Measurements from ENCODE around the gene STC2.

STC2 gene

GRCh38 chr5:173321886-173322285 lies 6.3 kb downstream of the STC2 start:
- Histone ChIP-seq H3K36me3 (ENCODE audit: control insufficient read depth, insufficient read depth, low read length) (peaks cover 12% of the 10 kb centered on the region), H2BK15ac (replicated peaks; ENCODE audit: low read depth) (no peak overlapping the region), H3K4me2 (ENCODE audit: low read length) (no peak overlapping the region), H3K27me3 (ENCODE audit: insufficient read depth, low read length, poor library complexity) (no peaks in the 10 kb centered on the region), H3K4me1 (ENCODE audit: control insufficient read depth, low read depth, low read length) (no peaks in the 10 kb centered on the region), H4K8ac (ENCODE audit: low read depth, low read length) (no peak overlapping the region), H3K4ac (ENCODE audit: low read depth, low read length) (no peak overlapping the region), H3K18ac (ENCODE audit: low read length) (no peak overlapping the region), H2AK5ac (ENCODE audit: low read length) (no peak overlapping the region), H3K79me1 (ENCODE audit: low read length) (peaks cover 6% of the 10 kb centered on the region), H3K23ac (ENCODE audit: low read length) (no peak overlapping the region), H3K27ac (ENCODE audit: low read depth, low read length) (no peak overlapping the region), H4K5ac (ENCODE audit: low read length) (no peak overlapping the region), H3K9ac (ENCODE audit: low read length) (no peak overlapping the region), H2BK5ac (ENCODE audit: low read length) (no peak overlapping the region), H2BK120ac (ENCODE audit: low read depth, low read length) (no peak overlapping the region), H3K56ac (ENCODE audit: low read length) (no peak overlapping the region), H3K79me2 (ENCODE audit: control insufficient read depth, insufficient read depth, low read length) (peaks cover 19% of the 10 kb centered on the region), H3K4me3 (ENCODE audit: low read length) (no peak overlapping the region)
- no CpG with 5 or more reads among the region's 5 CpGs for WGBS (ENCODE audit: extremely low coverage, insufficient coverage, low lambda C conversion rate)
- DNase-seq, result no peak

- Histone ChIP-seq H2BK120ac (ENCODE audit: low read depth, low read length) (no peak overlapping the region), H4K8ac (ENCODE audit: low read depth, low read length) (no peak overlapping the region), H3K56ac (ENCODE audit: low read length) (no peak overlapping the region), H3K23ac (ENCODE audit: low read length) (no peak overlapping the region), H3K18ac (ENCODE audit: low read length) (no peak overlapping the region), H3K27ac (ENCODE audit: low read depth, low read length) (no peak overlapping the region), H3K4me3 (ENCODE audit: low read length) (no peak overlapping the region), H2BK5ac (ENCODE audit: low read length) (no peak overlapping the region), H3K4me2 (ENCODE audit: low read length) (no peak overlapping the region), H3K9ac (ENCODE audit: low read length) (no peak overlapping the region), H3K79me1 (ENCODE audit: low read length) (peaks cover 4% of the 10 kb centered on the region), H3K27me3 (ENCODE audit: insufficient read depth, low read length, poor library complexity) (no peaks in the 10 kb centered on the region), H3K4ac (ENCODE audit: low read depth, low read length) (no peak overlapping the region), H3K4me1 (ENCODE audit: control insufficient read depth, low read depth, low read length) (no peaks in the 10 kb centered on the region), H3K79me2 (ENCODE audit: control insufficient read depth, insufficient read depth, low read length) (peaks cover 7% of the 10 kb centered on the region), H2BK15ac (replicated peaks; ENCODE audit: low read depth) (no peak overlapping the region), H2AK5ac (ENCODE audit: low read length) (no peak overlapping the region), H4K5ac (ENCODE audit: low read length) (no peak overlapping the region), H3K36me3 (ENCODE audit: control insufficient read depth, insufficient read depth, low read length) (peaks cover 12% of the 10 kb centered on the region)
- no peak for DNase-seq
- WGBS (ENCODE audit: extremely low coverage, insufficient coverage, low lambda C conversion rate), result no CpG with 5 or more reads among the region's 10 CpGs
These were observed 8.0 kb downstream of the STC2 start for GRCh38 chr5:173320259-173320658.

- no peak overlapping the region for H4K5ac ChIP-seq (ENCODE audit: low read length)
- DNase-seq, result no peak
- no peaks in the 10 kb centered on the region for H3K4me1 ChIP-seq (ENCODE audit: control insufficient read depth, low read depth, low read length)
- peaks cover 12% of the 10 kb centered on the region for H3K36me3 ChIP-seq (ENCODE audit: control insufficient read depth, insufficient read depth, low read length)
- H3K9ac ChIP-seq (ENCODE audit: low read length), result no peak overlapping the region
- H3K23ac ChIP-seq (ENCODE audit: low read length), result no peak overlapping the region
- H3K79me1 ChIP-seq (ENCODE audit: low read length), result peaks cover 4% of the 10 kb centered on the region
- H2BK5ac ChIP-seq (ENCODE audit: low read length), result no peak overlapping the region
- no peak overlapping the region for H3K56ac ChIP-seq (ENCODE audit: low read length)
- no peak overlapping the region for H2BK120ac ChIP-seq (ENCODE audit: low read depth, low read length)
- H3K27me3 ChIP-seq (ENCODE audit: insufficient read depth, low read length, poor library complexity), result no peaks in the 10 kb centered on the region
- no peak overlapping the region for H4K8ac ChIP-seq (ENCODE audit: low read depth, low read length)
- no peak overlapping the region for H2AK5ac ChIP-seq (ENCODE audit: low read length)
- H3K4ac ChIP-seq (ENCODE audit: low read depth, low read length), result no peak overlapping the region
- H3K27ac ChIP-seq (ENCODE audit: low read depth, low read length), result no peak overlapping the region
- no CpG with 5 or more reads among the region's 5 CpGs for WGBS (ENCODE audit: extremely low coverage, insufficient coverage, low lambda C conversion rate)
- peaks cover 2% of the 10 kb centered on the region for H3K79me2 ChIP-seq (ENCODE audit: control insufficient read depth, insufficient read depth, low read length)
- no peak overlapping the region for H3K4me2 ChIP-seq (ENCODE audit: low read length)
- no peak overlapping the region for H2BK15ac ChIP-seq (replicated peaks; ENCODE audit: low read depth)
- H3K18ac ChIP-seq (ENCODE audit: low read length), result no peak overlapping the region
- no peak overlapping the region for H3K4me3 ChIP-seq (ENCODE audit: low read length)
These were observed 8.6 kb downstream of the STC2 start for GRCh38 chr5:173319646-173320045.

- Histone ChIP-seq H3K18ac (ENCODE audit: low read length) (no peak overlapping the region), H3K9ac (ENCODE audit: low read length) (no peak overlapping the region), H3K56ac (ENCODE audit: low read length) (no peak overlapping the region), H2AK5ac (ENCODE audit: low read length) (no peak overlapping the region), H3K79me1 (ENCODE audit: low read length) (no peaks in the 10 kb centered on the region), H3K27ac (ENCODE audit: low read depth, low read length) (no peak overlapping the region), H2BK15ac (replicated peaks; ENCODE audit: low read depth) (no peak overlapping the region), H3K4me2 (ENCODE audit: low read length) (no peak overlapping the region), H4K8ac (ENCODE audit: low read depth, low read length) (no peak overlapping the region), H2BK120ac (ENCODE audit: low read depth, low read length) (no peak overlapping the region), H3K36me3 (ENCODE audit: control insufficient read depth, insufficient read depth, low read length) (peaks cover 12% of the 10 kb centered on the region), H3K4ac (ENCODE audit: low read depth, low read length) (no peak overlapping the region), H3K23ac (ENCODE audit: low read length) (no peak overlapping the region), H2BK5ac (ENCODE audit: low read length) (no peak overlapping the region), H4K5ac (ENCODE audit: low read length) (no peak overlapping the region), H3K4me1 (ENCODE audit: control insufficient read depth, low read depth, low read length) (no peaks in the 10 kb centered on the region), H3K27me3 (ENCODE audit: insufficient read depth, low read length, poor library complexity) (no peaks in the 10 kb centered on the region), H3K4me3 (ENCODE audit: low read length) (no peak overlapping the region), H3K79me2 (ENCODE audit: control insufficient read depth, insufficient read depth, low read length) (no peaks in the 10 kb centered on the region)
- DNase-seq, result no peak
- no CpG with 5 or more reads among the region's 7 CpGs for WGBS (ENCODE audit: extremely low coverage, insufficient coverage, low lambda C conversion rate)
These were observed 9.2 kb downstream of the STC2 start for GRCh38 chr5:173318881-173319620.

GRCh38 chr5:173318330-173318729 lies 9.9 kb downstream of the STC2 start:
- no peak overlapping the region for H2BK15ac ChIP-seq (replicated peaks; ENCODE audit: low read depth)
- no peaks in the 10 kb centered on the region for H3K79me2 ChIP-seq (ENCODE audit: control insufficient read depth, insufficient read depth, low read length)
- H3K4me2 ChIP-seq (ENCODE audit: low read length), result no peak overlapping the region
- H3K9ac ChIP-seq (ENCODE audit: low read length), result no peak overlapping the region
- no peaks in the 10 kb centered on the region for H3K27me3 ChIP-seq (ENCODE audit: insufficient read depth, low read length, poor library complexity)
- no peak overlapping the region for H3K56ac ChIP-seq (ENCODE audit: low read length)
- no peak overlapping the region for H2BK5ac ChIP-seq (ENCODE audit: low read length)
- no peak overlapping the region for H3K23ac ChIP-seq (ENCODE audit: low read length)
- DNase-seq, result no peak
- H2AK5ac ChIP-seq (ENCODE audit: low read length), result no peak overlapping the region
- no peak overlapping the region for H4K5ac ChIP-seq (ENCODE audit: low read length)
- no CpG with 5 or more reads among the region's 2 CpGs for WGBS (ENCODE audit: extremely low coverage, insufficient coverage, low lambda C conversion rate)
- H2BK120ac ChIP-seq (ENCODE audit: low read depth, low read length), result no peak overlapping the region
- no peaks in the 10 kb centered on the region for H3K79me1 ChIP-seq (ENCODE audit: low read length)
- no peak overlapping the region for H3K27ac ChIP-seq (ENCODE audit: low read depth, low read length)
- H3K4me3 ChIP-seq (ENCODE audit: low read length), result no peak overlapping the region
- H3K18ac ChIP-seq (ENCODE audit: low read length), result no peak overlapping the region
- no peaks in the 10 kb centered on the region for H3K4me1 ChIP-seq (ENCODE audit: control insufficient read depth, low read depth, low read length)
- H3K36me3 ChIP-seq (ENCODE audit: control insufficient read depth, insufficient read depth, low read length), result peaks cover 10% of the 10 kb centered on the region
- no peak overlapping the region for H3K4ac ChIP-seq (ENCODE audit: low read depth, low read length)
- H4K8ac ChIP-seq (ENCODE audit: low read depth, low read length), result no peak overlapping the region

GRCh38 chr5:173317852-173318251 lies 10.4 kb downstream of the STC2 start:
- H3K27ac ChIP-seq (ENCODE audit: low read depth, low read length), result no peak overlapping the region
- H3K23ac ChIP-seq (ENCODE audit: low read length), result no peak overlapping the region
- H3K4me3 ChIP-seq (ENCODE audit: low read length), result no peak overlapping the region
- no peak overlapping the region for H2BK5ac ChIP-seq (ENCODE audit: low read length)
- no peaks in the 10 kb centered on the region for H3K79me2 ChIP-seq (ENCODE audit: control insufficient read depth, insufficient read depth, low read length)
- no peak overlapping the region for H4K5ac ChIP-seq (ENCODE audit: low read length)
- no peak overlapping the region for H2AK5ac ChIP-seq (ENCODE audit: low read length)
- H3K27me3 ChIP-seq (ENCODE audit: insufficient read depth, low read length, poor library complexity), result no peaks in the 10 kb centered on the region
- H2BK120ac ChIP-seq (ENCODE audit: low read depth, low read length), result no peak overlapping the region
- H3K18ac ChIP-seq (ENCODE audit: low read length), result no peak overlapping the region
- H3K36me3 ChIP-seq (ENCODE audit: control insufficient read depth, insufficient read depth, low read length), result peaks cover 8% of the 10 kb centered on the region
- H2BK15ac ChIP-seq (replicated peaks; ENCODE audit: low read depth), result no peak overlapping the region
- no peak overlapping the region for H3K4me2 ChIP-seq (ENCODE audit: low read length)
- no peak overlapping the region for H3K4ac ChIP-seq (ENCODE audit: low read depth, low read length)
- no peak overlapping the region for H4K8ac ChIP-seq (ENCODE audit: low read depth, low read length)
- H3K79me1 ChIP-seq (ENCODE audit: low read length), result no peaks in the 10 kb centered on the region
- H3K9ac ChIP-seq (ENCODE audit: low read length), result no peak overlapping the region
- H3K56ac ChIP-seq (ENCODE audit: low read length), result no peak overlapping the region
- no peak for DNase-seq
- no peaks in the 10 kb centered on the region for H3K4me1 ChIP-seq (ENCODE audit: control insufficient read depth, low read depth, low read length)
- no CpG with 5 or more reads among the region's 18 CpGs for WGBS (ENCODE audit: extremely low coverage, insufficient coverage, low lambda C conversion rate)

All from mesendoderm (in vitro differentiated cells).